Right cardiac atrium (tissue), 5 donors: ENCODE measurements around the gene APP. TPM values are rescaled to one million over a fixed set of nuclear protein-coding genes. Genes with fewer than 3 reads are reported as not detected.
A peak's percentile ranks its signal among the peaks of the same experiment; 100 is the strongest.

Source experiments
- ATAC-seq, 2 donors: fragments of 200-7000 bp; cut with Tn5 transposase; one replicate each; pipeline versions ENCODE4 v1.8.0 to v1.9.1; 2020; ENCODE audit warnings: moderate library complexity in 2 of 2, mild to moderate bottlenecking in 1 of 2
- DNase-seq, 3 donors: peaks; one replicate each; pipeline ENCODE4 v3.0.0-alpha.2; 2020
- H3K27ac ChIP-seq: one replicate; pipeline ENCODE4 v1.5.1; 2013; ENCODE audit warnings: mild to moderate bottlenecking, low read length, control low read depth, moderate library complexity
- H3K27me3 ChIP-seq: one replicate; pipeline ENCODE4 v1.6.1; 2013; ENCODE audit not compliant: control insufficient read depth, insufficient read depth
- H3K4me1 ChIP-seq: one replicate; pipeline ENCODE4 v1.6.1; 2013; ENCODE audit warnings: low read length; ENCODE audit not compliant: control insufficient read depth, insufficient read depth
- H3K4me3 ChIP-seq: one replicate; pipeline ENCODE4 v1.5.1; 2013; ENCODE audit warnings: low read length, control low read depth
- H3K9me3 ChIP-seq: one replicate; pipeline ENCODE4 v1.6.1; 2013; ENCODE audit warnings: low read length; ENCODE audit not compliant: control insufficient read depth
- WGBS: extraction: QIAGEN DNeasy Blood & Tissue Kit; methylation state at CpG from one replicate; pipeline ENCODE4 v1.1.7; 2013; 5-methylcytosine and 5-hydroxymethylcytosine counted together
- intact Hi-C, 4 donors: fragments of 100-400 bp; cut with DNase I; formaldehyde crosslinking; loops; one replicate each; pipeline versions ENCODE4 v1.11.0 to v1.14.0; 2022 to 2023
- polyA plus RNA-seq: library from polyadenylated mRNA; stranded (reverse); fragments of 200-250 nt; gene quantifications from one replicate; pipeline ENCODE4 v1.2.3, GENCODE V29; 2013
- total RNA-seq, 4 donors: library from RNA; stranded (reverse); fragmentation: NEBNext Ultra II Directional; extraction: Animal tissue kit (Norgen Biotek cat#: 25700); gene quantifications; one replicate each; pipeline ENCODE4 v1.2.1, GENCODE V29; 2021
- donor health status: healthy with polysubstance abuse.
- donor health status: DM: no; HTN: yes; CAD: no.
- donor health status: DM: no; HTN: no; CAD: no.
- donor health status: DM: no; HTN: yes; CAD: no; lungs with severe emphysema.
- donor health status: DM: yes; HTN: yes; CAD: no.

APP gene
- total and polyA plus RNA-seq, 5 donors: 277 to 535 (median 448) TPM

DNA sequence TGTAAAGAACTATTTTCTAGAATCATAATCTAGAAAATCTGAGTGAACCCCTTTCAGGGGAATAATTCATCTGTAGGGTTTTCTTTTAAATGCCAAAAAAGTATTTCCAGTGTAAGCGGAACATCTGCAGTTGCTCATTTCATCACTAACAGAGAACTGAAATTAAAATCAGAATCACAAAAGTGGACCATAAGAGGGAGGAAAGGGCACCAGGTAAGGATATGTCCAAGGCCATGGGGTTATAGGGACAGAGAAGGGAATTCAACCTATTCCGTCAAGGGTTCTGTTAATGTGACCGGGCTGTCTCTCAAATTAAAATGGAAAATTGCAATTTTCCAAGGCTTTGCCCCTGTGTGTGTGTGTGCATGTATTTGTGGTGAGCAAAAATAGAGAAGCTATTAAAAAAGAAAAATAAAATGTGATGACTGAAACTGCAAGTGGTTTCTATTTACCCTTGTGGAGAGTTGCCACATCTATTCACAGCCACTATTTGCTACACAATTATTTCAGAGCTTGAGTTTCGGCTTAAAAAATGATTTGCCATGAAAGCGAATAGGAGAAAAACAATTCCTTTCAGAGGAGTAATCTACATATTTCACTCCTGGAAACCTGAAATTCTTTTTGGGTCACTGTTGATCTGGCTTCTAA lies 53.1 kb downstream of the APP start:
- WGBS: 90% methylated on average over 5 of the region's 5 CpGs
- DNase-seq (no peak), ATAC-seq (no peak)
- H3K4me3 ChIP-seq: no peak overlapping the region
- peaks cover 3% of the 10 kb centered on the region for H3K4me1 ChIP-seq
- H3K9me3 ChIP-seq: no peaks in the 10 kb centered on the region
- intact Hi-C loops: loop anchor here in 1 of 4 donors (10.0 kb wide), 1 partner anchor 47 kb away; no protein-coding TSS in a partner anchor
- no peak overlapping the region for H3K27ac ChIP-seq
- H3K27me3 ChIP-seq: no peaks in the 10 kb centered on the region

DNA sequence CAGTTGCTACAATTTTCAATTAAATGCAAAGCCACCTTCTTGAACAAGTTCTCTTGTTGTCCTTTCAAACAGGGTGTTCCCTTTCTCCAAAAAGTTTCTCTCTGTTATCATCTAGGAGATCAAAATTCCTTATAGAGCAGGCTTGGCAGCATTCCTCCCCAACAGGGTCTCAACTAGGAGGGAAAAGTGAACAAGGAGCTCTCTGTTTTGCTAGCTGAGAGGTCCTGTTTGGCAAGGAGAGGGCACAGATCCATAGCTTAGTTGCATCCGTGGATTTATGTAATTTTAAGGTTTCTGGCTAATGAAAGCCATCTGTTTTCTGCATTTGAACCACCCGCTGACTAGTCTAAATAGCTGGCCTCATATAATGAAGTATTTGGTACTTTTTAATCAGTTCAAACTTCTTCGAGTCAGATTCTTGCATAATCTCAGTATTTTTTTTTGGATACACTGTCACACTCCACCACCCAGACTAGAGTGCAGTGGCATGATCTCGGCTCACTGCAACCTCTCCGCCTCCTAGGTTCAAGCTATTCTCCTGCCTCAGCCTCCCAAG lies 54.0 kb downstream of the APP start:
- H3K27ac ChIP-seq: peak overlapping the region; percentile 86
- H3K27me3 ChIP-seq: no peaks in the 10 kb centered on the region
- H3K4me3 ChIP-seq: no peak overlapping the region
- H3K9me3 ChIP-seq: no peaks in the 10 kb centered on the region
- peak; percentile 53 to 81 for ATAC-seq
- intact Hi-C loops: loop anchor here in 1 of 4 donors (10.0 kb wide), 1 partner anchor 48 kb away; no protein-coding TSS in a partner anchor
- DNase-seq: peak in 1 of 3 donors; percentile 51
- WGBS: 52% methylated on average over 5 of the region's 5 CpGs
- peaks cover 1% of the 10 kb centered on the region for H3K4me1 ChIP-seq

DNA sequence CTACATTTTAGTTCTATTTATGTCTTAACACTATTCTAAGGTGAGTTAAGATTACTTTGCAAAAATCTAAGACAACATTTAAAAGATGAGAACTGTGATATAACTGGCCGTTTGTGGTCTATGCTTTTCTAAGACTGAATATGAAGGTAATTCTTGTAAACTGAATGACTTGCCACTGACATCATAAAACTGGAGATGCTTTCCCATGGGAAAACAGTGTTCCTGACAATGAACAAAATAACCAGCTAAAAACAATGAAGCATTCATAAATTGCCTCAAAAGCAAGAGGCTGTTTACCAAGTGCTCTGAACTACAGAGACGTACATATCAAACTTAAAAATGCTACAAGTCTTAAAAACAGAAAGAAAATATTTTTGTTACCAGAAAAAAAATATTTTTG lies 54.7 kb downstream of the APP start:
- DNase-seq (no peak), ATAC-seq (peak; percentile 48 to 60)
- intact Hi-C loops: loop anchor here in 1 of 4 donors (10.0 kb wide), 1 partner anchor 49 kb away; no protein-coding TSS in a partner anchor
- Histone ChIP-seq H3K4me3 (no peak overlapping the region), H3K27me3 (no peaks in the 10 kb centered on the region), H3K27ac (no peak overlapping the region), H3K9me3 (no peaks in the 10 kb centered on the region), H3K4me1 (peaks cover 1% of the 10 kb centered on the region)
- WGBS: 31% methylated on average over 2 of the region's 2 CpGs

DNA sequence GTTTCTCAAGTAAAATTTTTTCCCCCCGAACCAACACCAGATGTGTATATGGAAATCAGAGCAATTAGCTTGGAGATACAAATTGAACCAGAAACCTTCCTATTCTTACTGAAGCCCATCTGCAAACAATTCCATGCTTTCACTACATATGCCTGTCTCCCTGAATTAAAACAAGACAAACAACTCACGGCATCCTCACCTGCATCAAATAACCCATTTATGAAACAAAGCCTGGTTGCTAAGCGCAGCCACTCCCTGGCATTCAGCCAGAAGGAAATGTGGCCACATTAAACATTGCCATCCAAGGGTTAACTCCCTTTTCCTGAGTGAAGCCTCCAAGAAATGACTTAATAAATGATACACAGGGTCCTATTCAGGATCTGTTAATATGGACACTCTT lies 55.3 kb downstream of the APP start:
- no peaks in the 10 kb centered on the region for H3K9me3 ChIP-seq
- WGBS: 62% methylated on average over 3 of the region's 3 CpGs
- no peak overlapping the region for H3K4me3 ChIP-seq
- no peak for ATAC-seq
- peak in 1 of 3 donors; percentile 58 for DNase-seq
- peak overlapping the region; percentile 81 for H3K27ac ChIP-seq
- H3K4me1 ChIP-seq: peaks cover 1% of the 10 kb centered on the region
- intact Hi-C loops: loop anchor here in 1 of 4 donors (10.0 kb wide), 1 partner anchor 49 kb away; no protein-coding TSS in a partner anchor
- no peaks in the 10 kb centered on the region for H3K27me3 ChIP-seq

DNA sequence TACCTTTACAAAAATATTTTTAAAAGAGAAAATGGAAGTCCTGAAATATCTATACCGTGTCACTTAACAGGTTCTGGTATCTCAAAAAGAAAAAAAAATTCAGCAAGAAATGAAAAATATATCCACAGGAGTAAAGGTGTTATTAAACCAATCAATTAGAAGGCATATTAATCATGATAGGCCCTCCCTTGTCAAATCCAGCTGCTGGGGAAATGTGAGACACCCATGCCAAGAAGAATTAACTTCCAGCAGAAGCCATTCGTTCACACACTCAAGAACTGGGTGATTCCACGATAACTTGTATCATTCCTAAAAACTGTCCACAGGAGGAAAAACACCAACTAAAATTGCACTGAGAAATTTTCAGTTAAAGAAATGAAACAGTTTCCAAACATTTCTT lies 57.6 kb downstream of the APP start:
- 70% methylated on average over 3 of the region's 3 CpGs for WGBS
- Histone ChIP-seq H3K4me1 (peaks cover 1% of the 10 kb centered on the region), H3K9me3 (no peaks in the 10 kb centered on the region), H3K27ac (no peak overlapping the region), H3K4me3 (no peak overlapping the region), H3K27me3 (no peaks in the 10 kb centered on the region)
- no peak for DNase-seq
- ATAC-seq: no peak
- intact Hi-C loops: loop anchor here in 1 of 4 donors (10.0 kb wide), 1 partner anchor 52 kb away; no protein-coding TSS in a partner anchor

DNA sequence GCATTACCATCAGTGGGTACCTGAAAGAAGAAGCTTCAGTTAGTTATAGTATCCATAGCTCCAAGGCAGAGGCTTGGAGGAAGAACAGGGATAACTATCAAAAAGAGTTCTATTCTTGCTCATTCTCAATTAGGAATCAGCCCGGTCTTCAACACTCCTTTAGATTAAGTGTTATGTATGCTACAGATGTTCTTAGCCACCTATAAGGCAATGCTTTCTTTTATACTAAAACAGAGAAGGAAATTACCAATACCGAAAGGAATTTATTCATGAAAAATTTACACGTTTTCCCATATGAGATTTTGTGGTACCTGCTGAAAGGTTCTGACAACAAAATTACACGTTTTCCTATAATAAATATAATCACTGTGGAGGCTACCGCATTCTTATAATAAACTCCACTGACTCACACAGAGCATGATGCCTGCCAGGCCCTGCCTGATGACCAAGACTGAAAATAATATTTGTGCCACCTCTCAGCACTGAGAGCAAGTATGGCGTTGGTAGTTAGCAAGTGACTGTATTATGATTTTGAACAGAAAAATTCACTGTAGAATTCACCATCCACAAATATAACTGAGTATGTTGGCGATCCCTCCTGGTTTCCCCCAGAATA lies 58.3 kb downstream of the APP start:
- H3K4me1 ChIP-seq: peaks cover 4% of the 10 kb centered on the region
- ATAC-seq (peak in 1 of 2 donors; percentile 73), DNase-seq (peak in 1 of 3 donors; percentile 49)
- 71% methylated on average over 7 of the region's 7 CpGs for WGBS
- no peak overlapping the region for H3K4me3 ChIP-seq
- H3K27me3 ChIP-seq: no peaks in the 10 kb centered on the region
- intact Hi-C loops: loop anchor here in 1 of 4 donors (10.0 kb wide), 1 partner anchor 53 kb away; no protein-coding TSS in a partner anchor
- peak overlapping the region; percentile 58 for H3K27ac ChIP-seq
- no peaks in the 10 kb centered on the region for H3K9me3 ChIP-seq

DNA sequence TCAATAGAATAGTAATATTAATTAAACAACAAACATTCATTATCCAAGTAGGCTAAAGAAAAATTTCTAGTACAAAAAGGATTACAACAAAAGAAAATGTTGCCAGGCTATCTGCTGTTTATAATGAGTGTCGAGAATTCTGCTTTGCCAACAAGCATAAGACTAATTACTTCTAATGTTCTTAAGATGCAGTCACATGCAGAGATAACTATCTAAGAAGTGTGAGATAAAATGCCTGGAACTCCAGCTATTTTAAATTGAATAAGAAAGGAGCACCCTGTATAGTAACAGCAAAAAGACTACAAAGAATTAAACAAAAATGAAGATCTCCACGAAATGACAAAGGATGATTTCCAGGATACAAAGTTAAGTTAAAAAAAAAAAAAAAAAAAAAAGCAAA lies 59.9 kb downstream of the APP start:
- 58% methylated on average over 2 of the region's 2 CpGs for WGBS
- no peaks in the 10 kb centered on the region for H3K27me3 ChIP-seq
- H3K27ac ChIP-seq: no peak overlapping the region
- H3K4me3 ChIP-seq: no peak overlapping the region
- H3K9me3 ChIP-seq: no peaks in the 10 kb centered on the region
- DNase-seq: no peak
- intact Hi-C loops: loop anchor here in 1 of 4 donors (10.0 kb wide), 1 partner anchor 54 kb away; no protein-coding TSS in a partner anchor
- no peak for ATAC-seq
- peaks cover 7% of the 10 kb centered on the region for H3K4me1 ChIP-seq

DNA sequence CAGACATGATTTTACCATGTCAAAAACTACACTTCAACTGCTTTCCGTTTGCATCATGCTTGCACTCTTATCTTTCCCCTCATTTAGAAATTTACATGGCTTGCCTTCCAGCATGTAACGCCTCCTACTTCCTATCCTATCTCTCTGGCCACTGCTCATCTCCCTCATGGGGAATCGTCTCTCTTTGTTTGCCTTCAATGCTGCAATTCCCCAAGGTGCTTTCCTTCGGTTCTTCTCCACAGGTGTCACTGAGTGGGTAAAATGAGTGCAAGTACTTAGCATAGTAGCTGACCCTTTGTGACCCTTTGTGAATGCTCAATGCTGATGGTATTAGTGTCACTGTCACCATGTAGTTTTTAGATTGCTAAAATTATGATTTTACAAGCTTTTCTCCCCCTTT lies 63.1 kb downstream of the APP start:
- intact Hi-C loops: no loop called here
- ATAC-seq (no peak), DNase-seq (no peak)
- Histone ChIP-seq H3K4me3 (no peak overlapping the region), H3K27ac (no peak overlapping the region), H3K9me3 (no peaks in the 10 kb centered on the region), H3K27me3 (no peaks in the 10 kb centered on the region), H3K4me1 (peaks cover 6% of the 10 kb centered on the region)
- 27% methylated on average over 4 of the region's 4 CpGs for WGBS

DNA sequence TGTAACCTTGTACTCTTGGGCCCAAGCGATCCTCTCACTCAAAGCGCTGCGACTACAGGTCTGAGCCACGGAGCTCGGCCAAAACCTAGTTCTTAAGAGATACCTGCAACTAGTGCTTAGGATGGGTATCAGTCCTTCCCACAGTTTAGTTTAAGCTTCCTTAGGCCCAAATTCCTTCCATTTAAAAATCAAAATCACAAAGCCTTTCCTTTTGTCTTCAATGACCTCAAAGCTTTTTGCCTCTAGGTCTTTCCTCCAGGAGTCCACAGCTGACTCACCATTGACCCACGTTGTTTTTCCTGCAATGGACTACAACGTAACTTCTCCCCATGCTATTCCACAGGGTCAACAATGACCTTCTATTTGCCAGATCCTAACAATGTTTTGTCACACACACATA lies 64.0 kb downstream of the APP start:
- Histone ChIP-seq H3K27me3 (no peaks in the 10 kb centered on the region), H3K4me1 (peaks cover 6% of the 10 kb centered on the region), H3K27ac (no peak overlapping the region), H3K9me3 (no peaks in the 10 kb centered on the region), H3K4me3 (no peak overlapping the region)
- intact Hi-C loops: no loop called here
- 88% methylated on average over 7 of the region's 7 CpGs for WGBS
- ATAC-seq: no peak
- no peak for DNase-seq

DNA sequence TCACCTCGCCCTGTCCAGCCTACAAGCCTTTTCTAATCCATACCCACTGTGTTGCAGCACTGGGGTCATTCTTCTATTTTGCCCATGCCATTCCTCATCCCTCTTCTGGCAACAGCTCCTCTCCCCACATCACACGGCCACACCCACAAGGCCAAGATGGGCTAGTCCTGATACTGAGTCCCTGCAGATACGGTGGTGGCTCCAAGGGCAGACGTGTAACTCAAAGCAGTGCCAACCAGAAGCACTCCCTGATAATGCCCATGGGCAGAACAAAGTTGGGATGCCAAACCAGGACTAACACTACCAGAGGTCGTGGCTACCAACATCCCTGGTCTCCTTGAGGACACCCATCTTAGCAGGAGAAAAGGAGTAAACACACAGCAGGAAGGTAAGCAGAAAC lies 64.8 kb downstream of the APP start:
- intact Hi-C loops: no loop called here
- H3K27me3 ChIP-seq: no peaks in the 10 kb centered on the region
- H3K4me1 ChIP-seq: peaks cover 6% of the 10 kb centered on the region
- no peak overlapping the region for H3K4me3 ChIP-seq
- ATAC-seq (peak; percentile 44 to 46), DNase-seq (no peak)
- no peak overlapping the region for H3K27ac ChIP-seq
- H3K9me3 ChIP-seq: no peaks in the 10 kb centered on the region
- WGBS: 77% methylated on average over 5 of the region's 5 CpGs

DNA sequence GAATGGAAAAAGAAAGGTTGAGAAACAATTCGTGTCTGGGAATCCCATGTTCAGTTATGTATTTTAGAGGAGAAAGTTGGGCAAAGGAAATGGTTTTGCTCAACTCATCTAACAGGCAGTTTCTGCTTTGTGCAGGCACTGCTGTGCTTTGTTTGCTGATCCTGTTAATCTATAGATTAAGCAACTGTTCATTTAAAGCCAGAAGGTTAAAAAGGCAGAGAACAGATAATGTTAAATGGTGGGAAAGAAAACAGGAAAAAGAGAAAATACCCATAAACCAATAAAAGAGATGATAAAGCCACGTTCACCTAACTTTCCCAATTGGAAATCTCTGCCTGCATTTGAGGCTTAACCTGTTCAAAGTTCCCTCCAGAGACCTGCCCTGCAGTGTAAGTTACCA lies 70.0 kb downstream of the APP start:
- 75% methylated on average over 2 of the region's 2 CpGs for WGBS
- Histone ChIP-seq H3K9me3 (no peaks in the 10 kb centered on the region), H3K4me3 (no peak overlapping the region), H3K27me3 (no peaks in the 10 kb centered on the region), H3K4me1 (peaks cover 1% of the 10 kb centered on the region), H3K27ac (no peak overlapping the region)
- ATAC-seq (no peak), DNase-seq (no peak)
- intact Hi-C loops: no loop called here
